B cell (primary cell): ENCODE data around the gene TAL1. TPM values are rescaled to one million over a fixed set of nuclear protein-coding genes. Genes with fewer than 3 reads are reported as not detected.

Experiments used
- ATAC-seq: fragments of 200-7000 bp; cut with Tn5 transposase; one replicate; pipeline ENCODE4 v1.10.0; 2021; ENCODE audit warnings: low read depth, mild to moderate bottlenecking, moderate number of reproducible peaks, moderate library complexity
- CTCF ChIA-PET: fragments of 350-600 bp; sonication (Branson Sonifier 250); formaldehyde crosslinking; loops from one replicate; lab custom pipeline; 2021; ENCODE audit warnings: antibody characterized with exemption, inconsistent platforms; lab: Charles Lee
- POLR2A ChIA-PET: fragments of 350-600 bp; sonication (Branson Sonifier 250); formaldehyde crosslinking; loops from one replicate; lab custom pipeline; 2021; ENCODE audit warnings: antibody characterized with exemption; lab: Charles Lee
- DNase-seq: peaks from one replicate; pipeline ENCODE4 v3.0.0; 2013
- H2AFZ ChIP-seq: 2 replicates; pipeline ENCODE4 v1.6.1; 2012; ENCODE audit warnings: mild to moderate bottlenecking, low read depth, low read length; ENCODE audit not compliant: insufficient read depth, poor library complexity, severe bottlenecking
- H3K27ac ChIP-seq, 2 donors: 1 replicate in 1 of 2; 2 replicates in 1 of 2; pipeline ENCODE4 v1.5.1; 2012 to 2013; ENCODE audit warnings: low read length in 2 of 2, mild to moderate bottlenecking in 2 of 2, moderate library complexity in 1 of 2
- H3K27me3 ChIP-seq, 4 experiments: fragments of 200-600 bp in 1 of 4; sonication (generic) in 1 of 4; replicated peaks in 1 of 4; 1 replicate in 2 of 4; 2 replicates in 2 of 4; pipeline versions ENCODE4 v1.6.1 to v1.7.0; 2013 to 2016; ENCODE audit warnings: low read length in 3 of 4, mild to moderate bottlenecking in 2 of 4, mixed read lengths in 1 of 4, moderate library complexity in 1 of 4; ENCODE audit not compliant: insufficient read depth in 4 of 4, control insufficient read depth in 3 of 4; ENCODE audit errors: control extremely low read depth in 1 of 4
- H3K36me3 ChIP-seq, 2 experiments: replicated peaks in 1 of 2; 1 replicate in 1 of 2; 2 replicates in 1 of 2; pipeline versions ENCODE4 v1.6.1 to v1.7.1; 2013; ENCODE audit warnings: low read length in 1 of 2; ENCODE audit not compliant: insufficient read depth in 2 of 2, control insufficient read depth in 1 of 2; ENCODE audit errors: control extremely low read depth in 1 of 2, extremely low read depth in 1 of 2
- H3K4me1 ChIP-seq, 2 donors: fragments of 200-600 bp in 1 of 2; sonication (generic) in 1 of 2; 1 replicate in 1 of 2; 2 replicates in 1 of 2; pipeline versions ENCODE4 v1.5.1 to v1.6.1; 2013 to 2017; ENCODE audit warnings: low read length in 2 of 2; ENCODE audit not compliant: control insufficient read depth in 2 of 2, insufficient read depth in 2 of 2
- H3K4me2 ChIP-seq: replicated peaks from 2 replicates; pipeline ENCODE3; 2012; ENCODE audit warnings: mild to moderate bottlenecking, low read depth, low read length; ENCODE audit not compliant: poor library complexity, severe bottlenecking
- H3K4me3 ChIP-seq, 5 experiments: fragments of 200-600 bp in 1 of 5; sonication (generic) in 1 of 5; 1 replicate in 3 of 5; 2 replicates in 2 of 5; pipeline versions ENCODE4 v1.5.1 to v1.7.0; 2011 to 2016; ENCODE audit warnings: low read length in 4 of 5, mild to moderate bottlenecking in 4 of 5, low read depth in 2 of 5, control low read depth in 1 of 5, moderate library complexity in 1 of 5; ENCODE audit not compliant: insufficient read depth in 1 of 5; ENCODE audit errors: control extremely low read depth in 1 of 5, extremely low read depth in 1 of 5
- H3K79me2 ChIP-seq: fragments of 200-600 bp; sonication (generic); one replicate; pipeline ENCODE4 v1.6.0; 2016; ENCODE audit warnings: low read length; ENCODE audit not compliant: control insufficient read depth, insufficient read depth
- H3K9ac ChIP-seq: fragments of 200-600 bp; sonication (generic); 2 replicates; pipeline ENCODE4 v1.6.1; 2017; ENCODE audit warnings: mild to moderate bottlenecking, low read length, moderate library complexity
- H3K9me3 ChIP-seq, 3 donors: one replicate each; pipeline versions ENCODE4 v1.6.1 to v1.7.1; 2013; ENCODE audit warnings: low read length in 2 of 3; ENCODE audit not compliant: control insufficient read depth in 2 of 3, insufficient read depth in 1 of 3; ENCODE audit errors: control extremely low read depth in 1 of 3
- H4K20me1 ChIP-seq: 2 replicates; pipeline ENCODE4 v1.6.0; 2012; ENCODE audit warnings: mild to moderate bottlenecking, low read length; ENCODE audit not compliant: insufficient read depth, control insufficient read depth, poor library complexity, severe bottlenecking
- H3K27ac Mint-ChIP-seq: one replicate; pipeline ENCODE4 v1.8.0; 2021; ENCODE audit warnings: mixed read lengths
- H3K27me3 Mint-ChIP-seq: one replicate; pipeline ENCODE4 v1.8.0; 2021; ENCODE audit warnings: mixed read lengths
- H3K4me1 Mint-ChIP-seq: one replicate; pipeline ENCODE4 v1.8.0; 2021; ENCODE audit warnings: mixed read lengths
- H3K4me3 Mint-ChIP-seq: one replicate; pipeline ENCODE4 v1.8.0; 2021; ENCODE audit warnings: mixed read lengths
- H3K9me3 Mint-ChIP-seq: one replicate; pipeline ENCODE4 v1.8.0; 2022; ENCODE audit warnings: mixed read lengths; ENCODE audit not compliant: insufficient read depth
- EZH2 ChIP-seq: IDR thresholded peaks from 2 replicates; pipeline ENCODE4 v1.6.1; 2012; ENCODE audit warnings: borderline replicate concordance, low read depth, mild to moderate bottlenecking, moderate library complexity, low read length; ENCODE audit not compliant: insufficient read depth, poor library complexity, severe bottlenecking
- WGBS: methylation state at CpG from one replicate; pipeline ENCODE4 v1.1.5; 2013; ENCODE audit warnings: missing lambda C conversion rate; ENCODE audit not compliant: insufficient coverage; 5-methylcytosine and 5-hydroxymethylcytosine counted together
- intact Hi-C: fragments of 100-400 bp; cut with micrococcal nuclease; formaldehyde crosslinking; loops from one replicate; pipeline ENCODE4 v1.10.0; 2022
- polyA plus RNA-seq: library from polyadenylated mRNA; depleted of rRNA; stranded (reverse); fragments of >200 nt; gene quantifications from 2 replicates; pipeline ENCODE4 v1.2.3, GENCODE V29; 2012
- total RNA-seq, 2 donors: library from RNA; stranded (reverse); fragments of 120-200 nt in 1 of 2; gene quantifications; 1 replicate in 1 of 2; 2 replicates in 1 of 2; pipeline versions ENCODE4 v1.2.3 to v1.2.4, GENCODE V29; 2013 to 2022
- TF ChIP-seq, protein P1 (sequence below): fragments of 200-600 bp; IDR thresholded peaks from one replicate; pipeline ENCODE4 v1.8.0; 2022; ENCODE audit warnings: antibody characterized with exemption, mild to moderate bottlenecking

The TAL1 gene
- total and polyA plus RNA-seq, 2 donors (not counting 1 experiment from before 2014, with no cell fraction given), result not detected

DNA sequence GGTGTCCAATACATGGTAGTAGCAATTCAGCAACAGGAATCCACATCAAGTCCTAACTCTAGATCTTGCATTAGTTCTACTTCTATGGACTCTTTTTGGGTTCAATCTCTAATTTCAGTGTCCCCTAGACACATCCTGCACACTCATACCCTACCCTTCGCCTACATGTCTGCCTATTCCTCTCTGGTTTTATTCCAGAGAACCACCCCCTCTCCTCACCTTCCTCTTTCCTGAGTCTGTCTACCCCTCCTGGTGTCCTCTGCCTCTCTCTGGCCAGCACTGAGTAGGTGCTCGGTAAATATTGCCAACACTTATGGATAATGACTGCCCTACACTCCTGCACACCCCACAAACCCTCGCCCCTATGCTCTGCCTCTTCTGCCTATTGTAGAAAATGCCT lies 9.5 kb downstream of the TAL1 start:
- Mint-ChIP-seq H3K9me3 (no peaks in the 10 kb centered on the region), H3K4me3 (no peak overlapping the region), H3K4me1 (peaks cover 5% of the 10 kb centered on the region), H3K27me3 (peaks cover 21% of the 10 kb centered on the region), H3K27ac (no peak overlapping the region)
- TF ChIP-seq EZH2, result no peak
- TF ChIP-seq, protein P1, sequence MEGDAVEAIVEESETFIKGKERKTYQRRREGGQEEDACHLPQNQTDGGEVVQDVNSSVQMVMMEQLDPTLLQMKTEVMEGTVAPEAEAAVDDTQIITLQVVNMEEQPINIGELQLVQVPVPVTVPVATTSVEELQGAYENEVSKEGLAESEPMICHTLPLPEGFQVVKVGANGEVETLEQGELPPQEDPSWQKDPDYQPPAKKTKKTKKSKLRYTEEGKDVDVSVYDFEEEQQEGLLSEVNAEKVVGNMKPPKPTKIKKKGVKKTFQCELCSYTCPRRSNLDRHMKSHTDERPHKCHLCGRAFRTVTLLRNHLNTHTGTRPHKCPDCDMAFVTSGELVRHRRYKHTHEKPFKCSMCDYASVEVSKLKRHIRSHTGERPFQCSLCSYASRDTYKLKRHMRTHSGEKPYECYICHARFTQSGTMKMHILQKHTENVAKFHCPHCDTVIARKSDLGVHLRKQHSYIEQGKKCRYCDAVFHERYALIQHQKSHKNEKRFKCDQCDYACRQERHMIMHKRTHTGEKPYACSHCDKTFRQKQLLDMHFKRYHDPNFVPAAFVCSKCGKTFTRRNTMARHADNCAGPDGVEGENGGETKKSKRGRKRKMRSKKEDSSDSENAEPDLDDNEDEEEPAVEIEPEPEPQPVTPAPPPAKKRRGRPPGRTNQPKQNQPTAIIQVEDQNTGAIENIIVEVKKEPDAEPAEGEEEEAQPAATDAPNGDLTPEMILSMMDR, result no peak
- H3K4me1 ChIP-seq, result peaks cover 8 to 9% of the 10 kb centered on the region in 2 donors
- H3K4me2 ChIP-seq, result no peak overlapping the region
- no peak overlapping the region for H3K9ac ChIP-seq
- WGBS, result 90% methylated on average over 3 of the region's 3 CpGs
- H3K36me3 ChIP-seq, result no peaks in the 10 kb centered on the region
- no peak for DNase-seq
- intact Hi-C loops, result no loop called here
- H3K4me3 ChIP-seq, result no peak overlapping the region
- no peaks in the 10 kb centered on the region for H3K79me2 ChIP-seq
- no peak overlapping the region for H2AFZ ChIP-seq
- ChIA-PET CTCF (no interaction called here), POLR2A (no interaction called here)
- no peak for ATAC-seq
- no peak overlapping the region for H3K27ac ChIP-seq
- no peaks in the 10 kb centered on the region for H4K20me1 ChIP-seq
- peaks cover 0 to 58% (median 23%) of the 10 kb centered on the region in 4 experiments for H3K27me3 ChIP-seq
- no peaks in the 10 kb centered on the region for H3K9me3 ChIP-seq

DNA sequence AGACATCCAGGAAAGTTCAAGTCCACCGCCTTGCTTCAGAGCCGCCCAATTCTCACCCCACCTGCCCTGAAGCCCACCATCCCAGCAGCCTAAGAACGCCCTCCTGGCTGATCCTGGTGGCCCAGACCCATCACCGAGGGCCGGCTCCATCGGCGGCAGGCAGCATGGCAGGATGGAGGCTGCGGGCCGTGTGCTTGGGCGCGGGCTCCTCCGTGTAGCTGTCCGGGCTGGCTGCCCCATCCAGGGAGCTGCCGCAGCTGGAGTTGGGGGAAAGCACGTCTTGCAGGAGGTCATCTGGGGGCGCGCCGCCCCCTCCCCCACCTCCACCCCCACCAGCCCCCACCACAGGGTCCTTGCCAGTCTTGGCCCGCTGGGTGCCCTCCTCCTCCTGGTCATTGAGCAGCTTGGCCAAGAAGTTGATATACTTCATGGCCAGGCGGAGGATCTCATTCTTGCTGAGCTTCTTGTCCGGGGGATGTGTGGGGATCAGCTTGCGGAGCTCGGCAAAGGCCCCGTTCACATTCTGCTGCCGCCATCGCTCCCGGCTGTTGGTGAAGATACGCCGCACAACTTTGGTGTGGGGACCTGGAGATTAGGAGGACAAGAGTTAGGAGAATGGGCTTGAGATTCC lies 12.3 kb downstream of the TAL1 start:
- Histone ChIP-seq H3K27ac (no peak overlapping the region), H3K4me2 (no peak overlapping the region), H4K20me1 (no peaks in the 10 kb centered on the region), H3K79me2 (no peaks in the 10 kb centered on the region), H3K36me3 (no peaks in the 10 kb centered on the region), H3K27me3 (peaks cover 0 to 35% (median 14%) of the 10 kb centered on the region in 4 experiments), H3K9me3 (no peaks in the 10 kb centered on the region), H3K4me3 (no peak overlapping the region), H3K4me1 (peaks cover 0 to under 1% of the 10 kb centered on the region in 2 donors), H3K9ac (no peak overlapping the region), H2AFZ (no peak overlapping the region)
- Mint-ChIP-seq H3K4me1 (no peaks in the 10 kb centered on the region), H3K27ac (no peak overlapping the region), H3K4me3 (no peak overlapping the region), H3K27me3 (peaks cover 3% of the 10 kb centered on the region), H3K9me3 (no peaks in the 10 kb centered on the region)
- ChIA-PET CTCF (no interaction called here), POLR2A (no interaction called here)
- ATAC-seq (no peak), DNase-seq (no peak)
- TF ChIP-seq, protein P1, result no peak
- TF ChIP-seq EZH2, result no peak
- intact Hi-C loops, result no loop called here
- WGBS, result 96% methylated on average over 16 of the region's 29 CpGs
